HFF-Myc (cell line): ENCODE data around the gene FOXL2NB.

ENCODE experiments used
- DNase-seq: peaks from one replicate; pipeline ENCODE4 v3.0.0-alpha.2; 2011; ENCODE audit warnings: low read depth; ENCODE audit errors: extremely low read depth
- H3K4me3 ChIP-seq: replicated peaks from 2 replicates; pipeline ENCODE4 v1.5.1; 2011; ENCODE audit warnings: low read depth, mild to moderate bottlenecking, control low read depth, low read length
- TF ChIP-seq, protein P1 (sequence below): IDR thresholded peaks from 2 replicates; pipeline ENCODE4 v1.5.1; 2012; ENCODE audit warnings: mild to moderate bottlenecking, low read depth, low read length, control low read depth; ENCODE audit errors: missing control alignments

FOXL2NB gene

GRCh38 chr3:138946663-138947494 lies at the start of gene FOXL2NB, which contains the start of gene FOXL2:
Gene FOXL2NB (plus strand): TSS chr3:138947217. CDS start chr3:138947365, 148 bp downstream.
Gene FOXL2 (minus strand): TSS chr3:138947137. CDS start chr3:138946722, 415 bp downstream.
- H3K4me3 ChIP-seq, result peak within 1 kb of the TSS; percentile 44
- no peak for DNase-seq
- TF ChIP-seq, protein P1, sequence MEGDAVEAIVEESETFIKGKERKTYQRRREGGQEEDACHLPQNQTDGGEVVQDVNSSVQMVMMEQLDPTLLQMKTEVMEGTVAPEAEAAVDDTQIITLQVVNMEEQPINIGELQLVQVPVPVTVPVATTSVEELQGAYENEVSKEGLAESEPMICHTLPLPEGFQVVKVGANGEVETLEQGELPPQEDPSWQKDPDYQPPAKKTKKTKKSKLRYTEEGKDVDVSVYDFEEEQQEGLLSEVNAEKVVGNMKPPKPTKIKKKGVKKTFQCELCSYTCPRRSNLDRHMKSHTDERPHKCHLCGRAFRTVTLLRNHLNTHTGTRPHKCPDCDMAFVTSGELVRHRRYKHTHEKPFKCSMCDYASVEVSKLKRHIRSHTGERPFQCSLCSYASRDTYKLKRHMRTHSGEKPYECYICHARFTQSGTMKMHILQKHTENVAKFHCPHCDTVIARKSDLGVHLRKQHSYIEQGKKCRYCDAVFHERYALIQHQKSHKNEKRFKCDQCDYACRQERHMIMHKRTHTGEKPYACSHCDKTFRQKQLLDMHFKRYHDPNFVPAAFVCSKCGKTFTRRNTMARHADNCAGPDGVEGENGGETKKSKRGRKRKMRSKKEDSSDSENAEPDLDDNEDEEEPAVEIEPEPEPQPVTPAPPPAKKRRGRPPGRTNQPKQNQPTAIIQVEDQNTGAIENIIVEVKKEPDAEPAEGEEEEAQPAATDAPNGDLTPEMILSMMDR, result no peak

DNA sequence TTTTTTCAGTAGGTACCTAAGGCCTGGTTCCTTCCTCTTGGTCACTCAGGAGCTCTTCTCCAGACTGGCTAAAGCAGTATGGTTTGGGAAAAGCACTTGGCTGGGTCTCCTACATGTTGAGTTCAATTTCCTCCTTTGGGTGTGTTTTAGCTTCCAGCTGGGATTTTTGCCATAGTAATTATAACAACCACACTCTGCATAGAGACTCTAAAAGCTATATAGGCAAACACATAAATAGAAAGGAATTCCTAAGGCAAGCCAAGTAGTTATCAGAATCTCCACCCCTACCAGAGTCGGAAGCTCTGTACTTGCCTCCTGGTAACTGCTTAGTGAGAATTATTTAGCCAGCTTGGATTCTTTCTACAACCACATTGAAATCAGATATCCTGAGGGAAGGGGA lies 48.7 kb upstream of the FOXL2NB start:
- DNase-seq, result peak; percentile 25
- TF ChIP-seq, protein P1, result no peak
- no peak overlapping the region for H3K4me3 ChIP-seq

GRCh38 chr3:138898708-138899107 lies 48.3 kb upstream of the FOXL2NB start:
- no peak overlapping the region for H3K4me3 ChIP-seq
- TF ChIP-seq, protein P1, result no peak

DNA sequence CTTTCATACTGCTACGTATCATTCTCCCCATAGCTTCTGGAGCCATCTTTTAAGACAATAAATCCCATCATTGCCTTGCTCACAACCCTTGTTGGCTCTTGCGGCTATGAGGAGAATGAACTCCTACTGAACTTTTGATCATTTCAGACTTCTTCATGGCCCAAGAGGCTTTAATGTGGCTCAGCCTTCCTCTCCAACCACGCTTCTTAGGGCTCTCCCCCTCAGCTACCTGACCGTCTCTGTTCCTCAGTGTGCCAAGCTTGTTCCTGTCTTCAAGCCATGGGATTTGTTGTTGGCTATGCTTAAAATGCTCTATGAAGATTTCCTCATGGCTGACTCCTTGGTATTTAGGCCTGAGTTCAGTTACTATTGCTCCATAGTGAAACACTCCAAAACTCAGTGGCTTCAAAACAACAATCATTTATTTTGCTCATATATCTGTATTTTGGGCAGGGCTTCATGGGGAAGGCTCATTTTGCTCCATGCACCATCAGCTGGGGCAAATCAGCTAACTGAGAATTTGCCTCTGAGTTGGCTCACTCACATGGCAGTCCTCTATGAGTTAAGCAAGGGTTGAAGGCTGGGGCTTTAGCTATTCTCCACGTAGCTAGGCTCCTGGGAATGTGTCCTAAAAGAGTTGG lies 47.5 kb upstream of the FOXL2NB start:
- no peak overlapping the region for H3K4me3 ChIP-seq
- no peak for DNase-seq
- TF ChIP-seq, protein P1, result no peak

More at GRCh38 chr3:138898708-138899107, 48.3 kb upstream of the FOXL2NB start:
- DNase-seq, result no peak

DNA sequence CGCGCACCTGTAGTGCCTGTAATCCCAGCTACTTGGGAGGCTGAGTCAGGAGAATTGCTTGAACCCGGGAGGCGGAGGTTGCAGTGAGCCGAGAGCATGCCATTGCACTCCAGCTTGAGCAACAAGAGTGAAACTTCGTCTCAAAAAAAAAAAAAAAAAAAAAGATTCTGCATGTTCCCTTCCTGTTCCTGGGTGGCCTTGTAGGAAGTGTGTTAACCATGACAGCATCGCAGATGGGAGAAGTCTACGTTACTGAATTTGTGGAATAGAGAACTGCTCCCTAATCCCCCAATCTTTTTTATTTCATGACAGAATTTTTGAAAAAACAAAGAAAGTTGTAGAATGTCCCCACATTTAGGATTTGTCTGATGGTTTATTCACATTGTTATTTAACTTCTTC lies 45.5 kb upstream of the FOXL2NB start:
- no peak for DNase-seq
- H3K4me3 ChIP-seq, result no peak overlapping the region
- TF ChIP-seq, protein P1, result no peak

DNA sequence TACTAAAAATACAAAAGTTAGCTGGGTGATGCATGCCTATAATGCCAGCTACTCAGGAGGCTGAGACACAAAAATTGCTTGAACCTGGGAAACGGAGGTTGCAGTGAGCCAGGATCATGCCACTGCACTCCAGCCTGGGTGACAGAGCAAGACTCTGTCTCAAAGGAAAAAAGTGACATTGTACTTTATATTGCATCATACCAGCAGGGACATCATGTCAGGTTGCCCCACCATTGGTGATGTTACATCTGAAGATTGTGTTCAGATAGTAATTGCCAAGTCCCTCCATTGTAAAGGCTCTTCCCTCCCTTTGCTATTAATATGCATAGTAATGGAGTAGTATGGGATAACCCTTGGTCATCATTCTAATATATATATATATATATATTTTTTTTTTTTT lies 44.8 kb upstream of the FOXL2NB start:
- TF ChIP-seq, protein P1, result no peak
- no peak for DNase-seq
- no peak overlapping the region for H3K4me3 ChIP-seq
